ENCODE measurements around the gene MAPKAPK2. TPM values are rescaled to one million over a fixed set of nuclear protein-coding genes. Genes with fewer than 3 reads are reported as not detected.

Gene MAPKAPK2
- total and polyA plus RNA-seq, 2 donors (not counting 1 experiment from before 2014, with no cell fraction given), result 60.3 to 85.8 TPM

- Histone ChIP-seq H3K27me3 (replicated peaks in 1 of 4; ENCODE audit: control extremely low read depth in 1 of 4, control insufficient read depth in 3 of 4, insufficient read depth in 4 of 4, low read length in 3 of 4) (no peaks in the 10 kb centered on the region), H3K4me3 (ENCODE audit: control extremely low read depth in 1 of 5, extremely low read depth in 1 of 5, insufficient read depth in 1 of 5, low read depth in 2 of 5, low read length in 4 of 5) (no peak overlapping the region), H3K79me2 (ENCODE audit: control insufficient read depth, insufficient read depth, low read length) (peaks cover 100% of the 10 kb centered on the region), H2AFZ (ENCODE audit: insufficient read depth, low read depth, low read length, poor library complexity, severe bottlenecking) (no peak overlapping the region), H3K27ac (ENCODE audit: low read length in 2 of 2) (no peak overlapping the region), H3K9me3 (ENCODE audit: control extremely low read depth in 1 of 3, control insufficient read depth in 2 of 3, insufficient read depth in 1 of 3, low read length in 2 of 3) (no peaks in the 10 kb centered on the region), H4K20me1 (ENCODE audit: control insufficient read depth, insufficient read depth, low read length, poor library complexity, severe bottlenecking) (peaks cover 97% of the 10 kb centered on the region), H3K36me3 (replicated peaks in 1 of 2; ENCODE audit: control extremely low read depth in 1 of 2, control insufficient read depth in 1 of 2, extremely low read depth in 1 of 2, insufficient read depth in 2 of 2, low read length in 1 of 2) (peaks cover 3 to 45% of the 10 kb centered on the region in 2 experiments), H3K4me1 (ENCODE audit: control insufficient read depth in 2 of 2, insufficient read depth in 2 of 2, low read length in 2 of 2) (peaks cover 28 to 32% of the 10 kb centered on the region in 2 donors), H3K9ac (ENCODE audit: low read length) (no peak overlapping the region), H3K4me2 (replicated peaks; ENCODE audit: low read depth, low read length, poor library complexity, severe bottlenecking) (no peak overlapping the region)
- H3K4me3 Mint-ChIP-seq, result no peak overlapping the region
- H3K27me3 Mint-ChIP-seq, result no peaks in the 10 kb centered on the region
- CTCF ChIA-PET, result interaction anchor here (1.3 kb wide), 1 partner anchor 33 kb away, joined by 4 read pairs; no protein-coding TSS in a partner anchor
- DNase-seq (no peak), ATAC-seq (ENCODE audit: low read depth) (no peak)
- POLR2A ChIA-PET, result no interaction called here
- peaks cover 81% of the 10 kb centered on the region for H3K4me1 Mint-ChIP-seq
- intact Hi-C loops (cut with micrococcal nuclease), result no loop called here
- WGBS (ENCODE audit: insufficient coverage), result no CpG with 5 or more reads among the region's 4 CpGs
- H3K27ac Mint-ChIP-seq, result no peak overlapping the region
- TF ChIP-seq EZH2 (IDR thresholded peaks at IDR 0.05; ENCODE audit: borderline replicate concordance, insufficient read depth, low read depth, low read length, poor library complexity, severe bottlenecking) (no peak), CTCF (IDR thresholded peaks at IDR 0.05) (no peak)
- H3K9me3 Mint-ChIP-seq (ENCODE audit: insufficient read depth), result no peaks in the 10 kb centered on the region
Observed at GRCh38 chr1:206696812-206697585, 12.3 kb downstream of the MAPKAPK2 start.

- ChIA-PET POLR2A (no interaction called here), CTCF (interaction anchor here (0.6 to 1.3 kb wide), 2 partner anchors 18 to 29 kb away, joined by 3 read pairs; no protein-coding TSS in a partner anchor)
- H3K79me2 ChIP-seq (ENCODE audit: control insufficient read depth, insufficient read depth, low read length), result peaks cover 99% of the 10 kb centered on the region
- Mint-ChIP-seq H3K4me3 (no peak overlapping the region), H3K27ac (no peak overlapping the region), H3K27me3 (no peaks in the 10 kb centered on the region), H3K4me1 (peaks cover 81% of the 10 kb centered on the region), H3K9me3 (ENCODE audit: insufficient read depth) (no peaks in the 10 kb centered on the region)
- WGBS (ENCODE audit: insufficient coverage), result 100% methylated on average over 2 of the region's 2 CpGs
- no peaks in the 10 kb centered on the region for H3K27me3 ChIP-seq (replicated peaks in 1 of 4; ENCODE audit: control extremely low read depth in 1 of 4, control insufficient read depth in 3 of 4, insufficient read depth in 4 of 4, low read length in 3 of 4)
- no peak for TF ChIP-seq EZH2 (IDR thresholded peaks at IDR 0.05; ENCODE audit: borderline replicate concordance, insufficient read depth, low read depth, low read length, poor library complexity, severe bottlenecking)
- no peak for TF ChIP-seq CTCF (IDR thresholded peaks at IDR 0.05)
- no peak overlapping the region for H3K4me3 ChIP-seq (ENCODE audit: control extremely low read depth in 1 of 5, extremely low read depth in 1 of 5, insufficient read depth in 1 of 5, low read depth in 2 of 5, low read length in 4 of 5)
- H4K20me1 ChIP-seq (ENCODE audit: control insufficient read depth, insufficient read depth, low read length, poor library complexity, severe bottlenecking), result peaks cover 97% of the 10 kb centered on the region
- no peak overlapping the region for H3K27ac ChIP-seq (ENCODE audit: low read length in 2 of 2)
- intact Hi-C loops (cut with micrococcal nuclease), result no loop called here
- ATAC-seq (ENCODE audit: low read depth) (no peak), DNase-seq (no peak)
- no peak overlapping the region for H2AFZ ChIP-seq (ENCODE audit: insufficient read depth, low read depth, low read length, poor library complexity, severe bottlenecking)
- no peaks in the 10 kb centered on the region for H3K9me3 ChIP-seq (ENCODE audit: control extremely low read depth in 1 of 3, control insufficient read depth in 2 of 3, insufficient read depth in 1 of 3, low read length in 2 of 3)
- H3K4me1 ChIP-seq (ENCODE audit: control insufficient read depth in 2 of 2, insufficient read depth in 2 of 2, low read length in 2 of 2), result peaks cover 27 to 31% of the 10 kb centered on the region in 2 donors
- H3K36me3 ChIP-seq (replicated peaks in 1 of 2; ENCODE audit: control extremely low read depth in 1 of 2, control insufficient read depth in 1 of 2, extremely low read depth in 1 of 2, insufficient read depth in 2 of 2, low read length in 1 of 2), result peaks cover 3 to 45% of the 10 kb centered on the region in 2 experiments
- H3K9ac ChIP-seq (ENCODE audit: low read length), result no peak overlapping the region
- H3K4me2 ChIP-seq (replicated peaks; ENCODE audit: low read depth, low read length, poor library complexity, severe bottlenecking), result no peak overlapping the region
Observed at GRCh38 chr1:206698011-206698410, 13.3 kb downstream of the MAPKAPK2 start.
